ENCODE results near the gene EXD2. TPM values are rescaled to one million over a fixed set of nuclear protein-coding genes. Genes with fewer than 3 reads are reported as not detected.
"Not testable (repeated sequence)": the region's sequence is repeated elsewhere in the genome, so short reads cannot be mapped to it uniquely, and the experiment has no call there.

EXD2 gene
- total RNA-seq, 1 experiment from 2014 or later: 9.5 TPM

DNA sequence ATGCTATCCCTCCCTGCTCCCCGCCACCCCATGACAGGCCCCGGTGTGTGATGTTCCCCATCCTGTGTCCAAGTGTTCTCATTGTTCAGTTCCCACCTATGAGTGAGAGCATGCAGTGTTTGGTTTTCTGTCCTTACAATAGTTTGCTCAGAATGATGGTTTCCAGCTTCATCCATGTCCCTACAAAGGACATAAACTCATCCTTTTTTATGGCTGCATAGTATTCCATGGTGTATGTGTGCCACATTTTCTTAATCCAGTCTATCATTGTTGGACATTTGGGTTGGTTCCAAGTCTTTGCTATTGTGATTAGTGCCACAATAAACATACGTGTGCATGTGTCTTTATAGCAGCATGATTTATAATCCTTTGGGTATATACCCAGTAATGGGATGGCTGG lies 86.1 kb downstream of the EXD2 start:
- CTCF ChIA-PET; POLR2A ChIA-PET; DNase-seq (ENCODE audit: low read depth, low spot score): not testable (repeated sequence)

DNA sequence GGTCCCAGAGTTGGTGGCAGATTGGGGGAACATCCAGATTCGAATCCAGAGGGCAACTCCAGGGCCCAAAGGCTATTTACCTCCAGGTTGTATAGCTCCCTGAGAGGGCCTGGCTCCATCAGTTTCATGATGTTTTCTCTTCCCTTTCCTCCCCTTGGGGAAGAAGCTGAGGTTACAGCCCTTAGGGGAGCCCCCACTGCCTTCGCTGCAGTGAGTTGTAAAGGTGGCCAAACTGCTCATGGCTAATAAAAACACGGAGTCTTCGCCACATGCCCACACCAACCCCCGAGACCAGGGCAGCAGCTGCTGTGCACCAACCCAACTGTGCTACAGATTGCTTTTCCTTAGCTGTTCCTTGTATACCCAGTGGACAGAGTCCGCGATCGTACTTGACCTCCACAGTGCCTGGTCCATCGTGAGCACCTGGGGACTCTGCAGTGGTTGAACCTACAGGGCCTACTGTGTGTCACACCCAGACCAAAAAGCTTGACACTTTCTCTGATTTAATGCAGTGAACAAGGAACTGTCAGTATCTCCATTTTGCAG lies 89.5 kb downstream of the EXD2 start:
- ChIA-PET CTCF (no interaction called here), POLR2A (no interaction called here)
- H3K4me1 ChIP-seq (ENCODE audit: control insufficient read depth, insufficient read depth, low read length): no peaks in the 10 kb centered on the region
- no peaks in the 10 kb centered on the region for H3K36me3 ChIP-seq (ENCODE audit: control insufficient read depth, insufficient read depth, low read length)
- H3K27me3 ChIP-seq (ENCODE audit: control insufficient read depth, insufficient read depth, low read length): no peaks in the 10 kb centered on the region
- BruUV-seq (replicated peaks): no TSS peak
- H3K9me3 ChIP-seq (ENCODE audit: control insufficient read depth, insufficient read depth, low read depth, low read length): no peaks in the 10 kb centered on the region
- TF ChIP-seq SIN3A (IDR thresholded peaks at IDR 0.05; ENCODE audit: borderline replicate concordance, insufficient read depth, low read depth, low read length) (no peak), POLR2AphosphoS5 (IDR thresholded peaks at IDR 0.05; ENCODE audit: low read depth, low read length) (no peak), TCF7L2 (IDR thresholded peaks at IDR 0.05; ENCODE audit: low read depth, low read length) (no peak)
- TF ChIP-seq, protein P1, sequence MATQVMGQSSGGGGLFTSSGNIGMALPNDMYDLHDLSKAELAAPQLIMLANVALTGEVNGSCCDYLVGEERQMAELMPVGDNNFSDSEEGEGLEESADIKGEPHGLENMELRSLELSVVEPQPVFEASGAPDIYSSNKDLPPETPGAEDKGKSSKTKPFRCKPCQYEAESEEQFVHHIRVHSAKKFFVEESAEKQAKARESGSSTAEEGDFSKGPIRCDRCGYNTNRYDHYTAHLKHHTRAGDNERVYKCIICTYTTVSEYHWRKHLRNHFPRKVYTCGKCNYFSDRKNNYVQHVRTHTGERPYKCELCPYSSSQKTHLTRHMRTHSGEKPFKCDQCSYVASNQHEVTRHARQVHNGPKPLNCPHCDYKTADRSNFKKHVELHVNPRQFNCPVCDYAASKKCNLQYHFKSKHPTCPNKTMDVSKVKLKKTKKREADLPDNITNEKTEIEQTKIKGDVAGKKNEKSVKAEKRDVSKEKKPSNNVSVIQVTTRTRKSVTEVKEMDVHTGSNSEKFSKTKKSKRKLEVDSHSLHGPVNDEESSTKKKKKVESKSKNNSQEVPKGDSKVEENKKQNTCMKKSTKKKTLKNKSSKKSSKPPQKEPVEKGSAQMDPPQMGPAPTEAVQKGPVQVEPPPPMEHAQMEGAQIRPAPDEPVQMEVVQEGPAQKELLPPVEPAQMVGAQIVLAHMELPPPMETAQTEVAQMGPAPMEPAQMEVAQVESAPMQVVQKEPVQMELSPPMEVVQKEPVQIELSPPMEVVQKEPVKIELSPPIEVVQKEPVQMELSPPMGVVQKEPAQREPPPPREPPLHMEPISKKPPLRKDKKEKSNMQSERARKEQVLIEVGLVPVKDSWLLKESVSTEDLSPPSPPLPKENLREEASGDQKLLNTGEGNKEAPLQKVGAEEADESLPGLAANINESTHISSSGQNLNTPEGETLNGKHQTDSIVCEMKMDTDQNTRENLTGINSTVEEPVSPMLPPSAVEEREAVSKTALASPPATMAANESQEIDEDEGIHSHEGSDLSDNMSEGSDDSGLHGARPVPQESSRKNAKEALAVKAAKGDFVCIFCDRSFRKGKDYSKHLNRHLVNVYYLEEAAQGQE (IDR thresholded peaks at IDR 0.05; ENCODE audit: insufficient read depth in 1 of 2, low read depth in 2 of 2, low read length in 1 of 2): no peak
- TF ChIP-seq, protein P2, sequence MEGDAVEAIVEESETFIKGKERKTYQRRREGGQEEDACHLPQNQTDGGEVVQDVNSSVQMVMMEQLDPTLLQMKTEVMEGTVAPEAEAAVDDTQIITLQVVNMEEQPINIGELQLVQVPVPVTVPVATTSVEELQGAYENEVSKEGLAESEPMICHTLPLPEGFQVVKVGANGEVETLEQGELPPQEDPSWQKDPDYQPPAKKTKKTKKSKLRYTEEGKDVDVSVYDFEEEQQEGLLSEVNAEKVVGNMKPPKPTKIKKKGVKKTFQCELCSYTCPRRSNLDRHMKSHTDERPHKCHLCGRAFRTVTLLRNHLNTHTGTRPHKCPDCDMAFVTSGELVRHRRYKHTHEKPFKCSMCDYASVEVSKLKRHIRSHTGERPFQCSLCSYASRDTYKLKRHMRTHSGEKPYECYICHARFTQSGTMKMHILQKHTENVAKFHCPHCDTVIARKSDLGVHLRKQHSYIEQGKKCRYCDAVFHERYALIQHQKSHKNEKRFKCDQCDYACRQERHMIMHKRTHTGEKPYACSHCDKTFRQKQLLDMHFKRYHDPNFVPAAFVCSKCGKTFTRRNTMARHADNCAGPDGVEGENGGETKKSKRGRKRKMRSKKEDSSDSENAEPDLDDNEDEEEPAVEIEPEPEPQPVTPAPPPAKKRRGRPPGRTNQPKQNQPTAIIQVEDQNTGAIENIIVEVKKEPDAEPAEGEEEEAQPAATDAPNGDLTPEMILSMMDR (IDR thresholded peaks at IDR 0.05): no peak
- no peak overlapping the region for H3K4me3 ChIP-seq (ENCODE audit: low read depth in 2 of 2, low read length in 2 of 2)
- H3K27ac ChIP-seq (ENCODE audit: low read length): no peak overlapping the region
- ATAC-seq: no peak
- intact Hi-C loops (cut with micrococcal nuclease; ENCODE audit: unreplicated experiment) (no loop called here), in situ Hi-C loops (cut with HindIII; ENCODE audit: low pct_unique_long_range_greater_than_20kb, low sequenced_read_pairs) (no loop called here)
- no peak for DNase-seq (ENCODE audit: low read depth, low spot score)

More for the DNA sequence above, 86.1 kb downstream of the EXD2 start:
- H3K4me1 ChIP-seq (ENCODE audit: control insufficient read depth, insufficient read depth, low read length); H3K9me3 ChIP-seq (ENCODE audit: control insufficient read depth, insufficient read depth, low read depth, low read length); in situ Hi-C loops (cut with HindIII; ENCODE audit: low pct_unique_long_range_greater_than_20kb, low sequenced_read_pairs); H3K27ac ChIP-seq (ENCODE audit: low read length); H3K4me3 ChIP-seq (ENCODE audit: low read depth in 2 of 2, low read length in 2 of 2); H3K27me3 ChIP-seq (ENCODE audit: control insufficient read depth, insufficient read depth, low read length); intact Hi-C loops (cut with micrococcal nuclease; ENCODE audit: unreplicated experiment); BruUV-seq (replicated peaks); H3K36me3 ChIP-seq (ENCODE audit: control insufficient read depth, insufficient read depth, low read length); ATAC-seq: not testable (repeated sequence)

DNA sequence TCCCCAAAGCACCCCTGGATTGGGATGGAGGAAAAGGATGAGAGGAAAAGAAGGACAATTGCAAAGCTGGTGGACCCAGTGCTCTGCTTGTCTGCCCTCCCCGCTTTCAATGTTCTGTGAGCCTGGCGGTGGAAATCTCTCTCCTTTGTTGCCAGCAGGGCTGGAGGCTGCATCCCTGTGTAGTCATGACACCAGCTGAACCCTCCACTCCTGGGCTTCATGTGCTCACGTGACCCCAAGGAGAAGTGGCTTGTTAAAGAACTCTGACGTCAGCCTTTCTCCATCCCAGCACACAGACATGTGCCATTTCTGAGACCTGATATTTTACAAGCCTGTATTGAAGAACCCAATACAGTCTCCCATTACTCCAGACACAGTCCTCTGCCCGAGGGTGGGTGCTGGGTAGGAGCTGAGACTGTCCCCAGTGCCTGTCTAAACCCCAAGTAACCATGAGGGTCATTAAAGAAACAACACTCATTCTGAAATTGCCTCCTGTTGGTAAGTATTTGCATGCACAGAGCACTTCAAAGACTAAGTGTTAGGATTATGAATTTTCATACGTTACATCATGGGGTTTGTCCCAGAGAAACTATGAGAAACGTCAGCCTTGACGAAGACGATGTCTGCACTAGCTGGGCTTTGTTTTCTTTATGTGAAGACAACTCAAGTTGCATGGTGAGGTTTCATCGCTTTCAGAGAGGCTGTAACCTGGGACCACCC lies 90.3 kb downstream of the EXD2 start:
- POLR2A ChIA-PET: no interaction called here
- CTCF ChIA-PET: no interaction called here

More for the DNA sequence above, 90.3 kb downstream of the EXD2 start:
- Histone ChIP-seq H3K27me3 (ENCODE audit: control insufficient read depth, insufficient read depth, low read length) (no peaks in the 10 kb centered on the region), H3K27ac (ENCODE audit: low read length) (no peak overlapping the region), H3K36me3 (ENCODE audit: control insufficient read depth, insufficient read depth, low read length) (no peaks in the 10 kb centered on the region), H3K4me3 (ENCODE audit: low read depth in 2 of 2, low read length in 2 of 2) (no peak overlapping the region), H3K4me1 (ENCODE audit: control insufficient read depth, insufficient read depth, low read length) (no peaks in the 10 kb centered on the region), H3K9me3 (ENCODE audit: control insufficient read depth, insufficient read depth, low read depth, low read length) (no peaks in the 10 kb centered on the region)
- TF ChIP-seq POLR2AphosphoS5 (IDR thresholded peaks at IDR 0.05; ENCODE audit: low read depth, low read length) (no peak), TCF7L2 (IDR thresholded peaks at IDR 0.05; ENCODE audit: low read depth, low read length) (no peak), SIN3A (IDR thresholded peaks at IDR 0.05; ENCODE audit: borderline replicate concordance, insufficient read depth, low read depth, low read length) (no peak)
- TF ChIP-seq, protein P2 (IDR thresholded peaks at IDR 0.05): no peak
- TF ChIP-seq, protein P1 (IDR thresholded peaks at IDR 0.05; ENCODE audit: insufficient read depth in 1 of 2, low read depth in 2 of 2, low read length in 1 of 2): no peak
- in situ Hi-C loops (cut with HindIII; ENCODE audit: low pct_unique_long_range_greater_than_20kb, low sequenced_read_pairs) (no loop called here), intact Hi-C loops (cut with micrococcal nuclease; ENCODE audit: unreplicated experiment) (no loop called here)
- ATAC-seq (peak; percentile 34; the same call in 1 of the 2 replicates), DNase-seq (ENCODE audit: low read depth, low spot score) (no peak)
- no TSS peak for BruUV-seq (replicated peaks)

All from Panc1 (cell line).